Measurements from ENCODE around the gene KIAA0586. TPM values are rescaled to one million over a fixed set of nuclear protein-coding genes. Genes with fewer than 3 reads are reported as not detected.
"Not testable (repeated sequence)": the region's sequence is repeated elsewhere in the genome, so short reads cannot be mapped to it uniquely, and the experiment has no call there.

KIAA0586 gene
- total RNA-seq, 1 experiment from 2014 or later: 25.7 TPM

DNA sequence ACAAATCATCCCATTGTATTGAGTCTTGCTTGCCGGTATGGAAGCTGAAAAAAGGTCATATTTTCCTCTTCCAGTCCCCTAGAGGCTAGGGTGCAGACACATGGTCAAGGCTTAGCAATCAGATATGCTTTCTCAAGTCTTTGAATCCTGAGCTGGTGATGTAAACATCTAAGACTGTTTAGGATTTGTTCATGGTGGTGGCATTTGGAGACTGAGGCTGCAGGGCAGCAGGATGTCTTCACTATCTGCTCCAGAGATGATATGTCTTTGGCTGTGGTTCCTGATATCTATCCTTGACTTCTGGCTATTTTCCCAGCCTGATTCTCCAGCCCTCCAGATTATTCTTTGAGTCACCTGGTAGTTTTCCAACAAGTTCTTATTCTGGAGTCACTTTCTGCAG is 159.8 kb downstream of the KIAA0586 start:
- Histone ChIP-seq H3K27ac (ENCODE audit: low read depth, low read length) (no peak overlapping the region), H3K9me3 (ENCODE audit: control insufficient read depth in 1 of 2, insufficient read depth in 1 of 2, low read depth in 1 of 2, low read length in 2 of 2) (no peaks in the 10 kb centered on the region), H3K79me2 (ENCODE audit: insufficient read depth, low read length) (no peaks in the 10 kb centered on the region), H3K4me3 (replicated peaks in 1 of 2; ENCODE audit: low read depth in 1 of 2, low read length in 2 of 2) (no peak overlapping the region), H3K9me2 (ENCODE audit: insufficient read depth) (no peaks in the 10 kb centered on the region), H4K20me1 (ENCODE audit: insufficient read depth) (no peaks in the 10 kb centered on the region), H3K4me1 (ENCODE audit: control insufficient read depth in 1 of 2, insufficient read depth in 2 of 2, low read length in 2 of 2) (no peaks in the 10 kb centered on the region; a peak in 1 of 4 replicates), H3K36me3 (ENCODE audit: control insufficient read depth in 1 of 2, insufficient read depth in 2 of 2, low read length in 2 of 2) (no peaks in the 10 kb centered on the region), H3K4me2 (ENCODE audit: low read length) (no peak overlapping the region), H3K9ac (ENCODE audit: low read length) (no peak overlapping the region), H2AFZ (ENCODE audit: low read depth, low read length, poor library complexity, severe bottlenecking) (no peak overlapping the region), H3K27me3 (ENCODE audit: insufficient read depth, low read length) (no peaks in the 10 kb centered on the region)
- ATAC-seq: no peak
- RAD21 ChIA-PET (ENCODE audit: low non-redundant PET in 1 of 2, low total read pairs in 2 of 2, uncharacterized antibody in 2 of 2, unreplicated experiment in 2 of 2): no interaction called here
- intact Hi-C loops (cut with micrococcal nuclease): no loop called here
- CTCF ChIA-PET: no interaction called here
- no peak for TF ChIP-seq POLR2A (IDR thresholded peaks at IDR 0.05; ENCODE audit: borderline replicate concordance, extremely low read depth, insufficient read depth, insufficient read length)
- no peak for TF ChIP-seq CBX3 (IDR thresholded peaks at IDR 0.05; ENCODE audit: low read depth)
- TF ChIP-seq TCF7L2 (IDR thresholded peaks at IDR 0.05; ENCODE audit: borderline replicate concordance, extremely low read depth, insufficient read depth, insufficient read length): no peak
- TF ChIP-seq ELF1 (IDR thresholded peaks at IDR 0.05; ENCODE audit: borderline replicate concordance, low read depth): no peak
- no peak for TF ChIP-seq CEBPB (IDR thresholded peaks at IDR 0.05; ENCODE audit: low read depth)
- TF ChIP-seq ZFX (IDR thresholded peaks at IDR 0.05): no peak
- no peak for TF ChIP-seq YY1 (IDR thresholded peaks at IDR 0.05; ENCODE audit: extremely low read depth, insufficient replicate concordance, low read depth, low read length)
- TF ChIP-seq, protein P1, sequence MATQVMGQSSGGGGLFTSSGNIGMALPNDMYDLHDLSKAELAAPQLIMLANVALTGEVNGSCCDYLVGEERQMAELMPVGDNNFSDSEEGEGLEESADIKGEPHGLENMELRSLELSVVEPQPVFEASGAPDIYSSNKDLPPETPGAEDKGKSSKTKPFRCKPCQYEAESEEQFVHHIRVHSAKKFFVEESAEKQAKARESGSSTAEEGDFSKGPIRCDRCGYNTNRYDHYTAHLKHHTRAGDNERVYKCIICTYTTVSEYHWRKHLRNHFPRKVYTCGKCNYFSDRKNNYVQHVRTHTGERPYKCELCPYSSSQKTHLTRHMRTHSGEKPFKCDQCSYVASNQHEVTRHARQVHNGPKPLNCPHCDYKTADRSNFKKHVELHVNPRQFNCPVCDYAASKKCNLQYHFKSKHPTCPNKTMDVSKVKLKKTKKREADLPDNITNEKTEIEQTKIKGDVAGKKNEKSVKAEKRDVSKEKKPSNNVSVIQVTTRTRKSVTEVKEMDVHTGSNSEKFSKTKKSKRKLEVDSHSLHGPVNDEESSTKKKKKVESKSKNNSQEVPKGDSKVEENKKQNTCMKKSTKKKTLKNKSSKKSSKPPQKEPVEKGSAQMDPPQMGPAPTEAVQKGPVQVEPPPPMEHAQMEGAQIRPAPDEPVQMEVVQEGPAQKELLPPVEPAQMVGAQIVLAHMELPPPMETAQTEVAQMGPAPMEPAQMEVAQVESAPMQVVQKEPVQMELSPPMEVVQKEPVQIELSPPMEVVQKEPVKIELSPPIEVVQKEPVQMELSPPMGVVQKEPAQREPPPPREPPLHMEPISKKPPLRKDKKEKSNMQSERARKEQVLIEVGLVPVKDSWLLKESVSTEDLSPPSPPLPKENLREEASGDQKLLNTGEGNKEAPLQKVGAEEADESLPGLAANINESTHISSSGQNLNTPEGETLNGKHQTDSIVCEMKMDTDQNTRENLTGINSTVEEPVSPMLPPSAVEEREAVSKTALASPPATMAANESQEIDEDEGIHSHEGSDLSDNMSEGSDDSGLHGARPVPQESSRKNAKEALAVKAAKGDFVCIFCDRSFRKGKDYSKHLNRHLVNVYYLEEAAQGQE (IDR thresholded peaks at IDR 0.05; ENCODE audit: low read depth): no peak
- TF ChIP-seq EZH2phosphoT487 (IDR thresholded peaks at IDR 0.05; ENCODE audit: borderline replicate concordance): no peak
- TF ChIP-seq SRF (IDR thresholded peaks at IDR 0.05; ENCODE audit: low read depth): no peak
- no peak for TF ChIP-seq JUND (IDR thresholded peaks at IDR 0.05)
- no peak for TF ChIP-seq SP1 (IDR thresholded peaks at IDR 0.05; ENCODE audit: low read depth)
- no peak for TF ChIP-seq ATF3 (IDR thresholded peaks at IDR 0.05)
- TF ChIP-seq ZBTB33 (IDR thresholded peaks at IDR 0.05; ENCODE audit: extremely low read depth, insufficient replicate concordance, low read length): no peak
- no peak for DNase-seq (ENCODE audit: low read depth, low spot score)
- POLR2A ChIA-PET: no interaction called here
- no TSS peak for BruUV-seq (replicated peaks)

DNA sequence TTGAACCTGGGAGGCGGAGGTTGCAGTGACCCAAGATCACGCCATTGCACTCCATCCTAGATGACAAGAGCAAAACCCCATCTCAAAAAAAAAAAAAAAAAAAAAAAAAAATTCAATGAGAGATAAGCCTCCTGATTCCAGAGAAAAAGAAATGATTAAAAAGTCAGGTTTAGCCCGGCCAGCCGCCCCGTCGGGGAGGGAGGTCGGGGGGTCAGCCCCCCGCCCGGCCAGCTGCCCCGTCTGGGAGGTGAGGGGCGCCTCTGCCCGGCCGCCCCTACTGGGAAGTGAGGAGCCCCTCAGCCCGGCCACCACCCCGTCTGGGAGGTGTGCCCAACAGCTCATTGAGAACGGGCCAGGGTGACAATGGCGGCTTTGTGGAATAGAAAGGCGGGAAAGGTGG is 160.8 kb downstream of the KIAA0586 start:
- ATAC-seq; H3K4me1 ChIP-seq (ENCODE audit: control insufficient read depth in 1 of 2, insufficient read depth in 2 of 2, low read length in 2 of 2); H3K36me3 ChIP-seq (ENCODE audit: control insufficient read depth in 1 of 2, insufficient read depth in 2 of 2, low read length in 2 of 2); H3K4me3 ChIP-seq (replicated peaks in 1 of 2; ENCODE audit: low read depth in 1 of 2, low read length in 2 of 2); H3K27me3 ChIP-seq (ENCODE audit: insufficient read depth, low read length); H3K27ac ChIP-seq (ENCODE audit: low read depth, low read length); BruUV-seq (replicated peaks); H3K4me2 ChIP-seq (ENCODE audit: low read length); H4K20me1 ChIP-seq (ENCODE audit: insufficient read depth); H3K79me2 ChIP-seq (ENCODE audit: insufficient read depth, low read length); CTCF ChIA-PET; POLR2A ChIA-PET; RAD21 ChIA-PET (ENCODE audit: low non-redundant PET in 1 of 2, low total read pairs in 2 of 2, uncharacterized antibody in 2 of 2, unreplicated experiment in 2 of 2); H2AFZ ChIP-seq (ENCODE audit: low read depth, low read length, poor library complexity, severe bottlenecking); DNase-seq (ENCODE audit: low read depth, low spot score); H3K9me3 ChIP-seq (ENCODE audit: control insufficient read depth in 1 of 2, insufficient read depth in 1 of 2, low read depth in 1 of 2, low read length in 2 of 2); intact Hi-C loops (cut with micrococcal nuclease); H3K9ac ChIP-seq (ENCODE audit: low read length); H3K9me2 ChIP-seq (ENCODE audit: insufficient read depth): not testable (repeated sequence)

Data from HCT116 (cell line).